GM04504 (cell line): ENCODE measurements around the gene ARMC9.
"Not testable (repeated sequence)": the region's sequence is repeated elsewhere in the genome, so short reads cannot be mapped to it uniquely, and the experiment has no call there.

Source experiments
- DNase-seq: peaks from one replicate; pipeline ENCODE4 v3.0.0-alpha.2; 2012; ENCODE audit warnings: low read depth

Gene ARMC9, protein sequence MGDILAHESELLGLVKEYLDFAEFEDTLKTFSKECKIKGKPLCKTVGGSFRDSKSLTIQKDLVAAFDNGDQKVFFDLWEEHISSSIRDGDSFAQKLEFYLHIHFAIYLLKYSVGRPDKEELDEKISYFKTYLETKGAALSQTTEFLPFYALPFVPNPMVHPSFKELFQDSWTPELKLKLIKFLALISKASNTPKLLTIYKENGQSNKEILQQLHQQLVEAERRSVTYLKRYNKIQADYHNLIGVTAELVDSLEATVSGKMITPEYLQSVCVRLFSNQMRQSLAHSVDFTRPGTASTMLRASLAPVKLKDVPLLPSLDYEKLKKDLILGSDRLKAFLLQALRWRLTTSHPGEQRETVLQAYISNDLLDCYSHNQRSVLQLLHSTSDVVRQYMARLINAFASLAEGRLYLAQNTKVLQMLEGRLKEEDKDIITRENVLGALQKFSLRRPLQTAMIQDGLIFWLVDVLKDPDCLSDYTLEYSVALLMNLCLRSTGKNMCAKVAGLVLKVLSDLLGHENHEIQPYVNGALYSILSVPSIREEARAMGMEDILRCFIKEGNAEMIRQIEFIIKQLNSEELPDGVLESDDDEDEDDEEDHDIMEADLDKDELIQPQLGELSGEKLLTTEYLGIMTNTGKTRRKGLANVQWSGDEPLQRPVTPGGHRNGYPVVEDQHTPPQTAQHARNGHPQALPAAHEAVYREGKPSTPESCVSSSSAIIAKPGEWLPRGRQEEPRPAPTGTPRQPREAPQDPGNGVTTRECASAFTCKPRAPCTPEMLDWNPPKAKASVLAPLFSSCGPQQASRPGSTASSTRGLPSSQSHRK

DNA sequence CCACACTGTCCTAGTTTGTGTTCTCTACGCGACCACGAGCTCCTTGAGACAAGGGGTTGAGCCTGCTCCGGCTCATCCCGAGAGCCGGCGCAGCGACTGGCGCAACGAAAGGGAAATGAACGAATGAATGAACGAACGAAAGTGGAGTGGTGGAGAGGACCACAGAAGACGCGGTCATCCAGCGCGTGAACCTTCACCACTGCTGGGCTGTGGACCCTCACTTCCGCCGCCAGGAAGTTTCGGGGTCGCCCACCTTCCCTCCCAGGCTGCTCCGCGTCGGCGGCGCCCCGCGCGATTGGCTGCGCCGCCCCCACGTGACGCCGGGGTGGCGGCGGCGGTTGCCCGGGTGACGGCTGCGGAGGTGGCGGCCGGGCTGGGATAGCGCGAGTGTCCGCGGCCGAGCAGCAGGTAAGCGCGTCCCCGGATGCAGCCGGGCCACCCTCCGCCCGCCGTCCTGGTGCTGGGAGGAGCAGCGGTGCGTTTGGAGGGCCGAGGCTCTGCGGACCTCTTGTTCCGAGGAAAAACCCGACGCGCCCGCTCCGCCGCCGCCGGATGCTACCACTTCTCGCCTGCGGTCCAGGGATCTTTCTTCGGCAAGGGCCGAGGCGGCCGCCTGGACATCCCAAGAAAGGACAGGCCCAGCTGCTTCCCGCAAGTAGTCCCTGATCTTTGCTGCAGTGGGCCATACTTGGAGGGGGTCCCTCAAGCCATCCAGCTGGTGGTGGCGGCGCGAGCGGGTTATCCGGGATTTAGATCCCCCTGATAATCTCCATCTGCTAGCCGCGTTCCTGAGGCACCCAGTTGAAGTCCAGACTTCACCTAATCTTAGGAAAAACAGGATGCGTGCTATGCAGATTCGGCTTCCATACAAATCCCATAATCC, at the start of gene ARMC9:
Gene ARMC9, plus strand, starts transcription at position 341 of the 883 bp plus-strand sequence. CDS start 7,608 bp downstream, outside the sequence.
- DNase-seq = no peak

DNA sequence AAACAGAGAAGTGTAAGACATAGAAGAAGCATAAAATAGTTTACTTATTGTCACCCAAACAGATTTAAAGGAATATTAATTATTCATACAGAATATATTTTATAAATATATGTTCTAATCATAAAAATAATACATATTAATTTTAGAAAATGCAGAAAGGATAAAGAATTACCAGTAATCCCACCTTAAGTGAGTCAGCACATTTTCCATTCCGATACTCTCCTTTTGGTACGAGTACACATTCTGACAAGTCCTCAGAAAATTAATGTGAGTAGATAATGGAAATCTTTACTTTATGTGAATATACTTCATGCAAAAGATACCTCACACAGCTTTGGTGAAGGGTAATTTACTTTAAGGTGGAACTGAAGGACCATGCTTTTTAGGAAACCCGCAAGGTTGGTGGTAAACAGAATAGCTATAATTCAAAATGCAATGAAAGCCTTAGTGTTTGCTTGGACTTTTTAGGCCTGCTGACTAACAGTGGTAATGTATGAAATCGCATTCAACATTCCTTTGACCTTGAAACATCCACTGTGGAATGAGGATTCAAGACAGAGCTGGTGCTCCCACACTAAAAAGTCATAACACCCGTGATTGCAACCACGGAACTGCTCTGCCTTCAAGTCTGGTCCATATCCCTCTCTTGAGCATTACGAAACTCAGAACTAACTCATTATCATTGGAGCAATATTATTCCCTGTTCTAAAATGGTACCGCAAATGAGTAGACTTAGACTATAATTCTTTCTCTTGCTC, 45.5 kb upstream of the ARMC9 start:
- peak; percentile 45 for DNase-seq

DNA sequence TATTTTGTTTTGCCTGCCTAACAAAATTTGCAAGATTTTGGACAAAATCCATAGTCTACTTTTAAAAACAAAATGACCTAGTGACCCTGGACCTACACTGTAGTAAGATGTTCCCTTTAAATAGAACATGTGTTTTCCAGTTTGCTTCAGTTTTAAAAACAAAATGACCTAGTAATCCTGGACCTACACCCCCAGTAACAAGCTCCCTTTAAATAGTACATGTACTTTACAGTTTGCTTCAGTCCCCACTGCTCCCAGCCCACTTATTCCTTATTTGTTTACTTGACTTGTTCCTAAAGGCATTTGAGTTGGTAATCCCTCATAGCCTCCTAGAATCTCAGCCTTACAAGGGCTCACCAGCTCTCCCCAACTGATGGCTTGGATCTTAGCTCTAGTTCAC, 39.1 kb upstream of the ARMC9 start:
- no peak for DNase-seq

DNA sequence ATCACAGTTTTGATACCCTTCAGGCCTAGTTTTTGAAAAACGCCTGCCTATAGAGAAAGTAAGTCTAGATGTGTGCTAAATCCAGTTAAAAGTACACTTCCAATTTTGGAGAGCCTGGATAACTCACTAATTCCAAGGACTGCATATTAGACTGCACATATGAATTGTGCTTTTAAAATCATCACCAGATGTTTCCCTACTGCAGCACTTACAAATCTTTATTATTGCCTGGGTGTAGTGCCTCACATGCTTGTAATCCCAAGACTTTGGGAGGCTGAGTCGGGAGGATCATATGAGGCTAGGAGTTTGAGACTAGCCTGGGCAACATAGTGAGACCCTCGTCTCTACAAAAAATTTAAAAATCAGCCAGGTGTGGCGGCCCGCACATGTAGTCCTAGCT, 37.7 kb upstream of the ARMC9 start:
- DNase-seq = no peak

DNA sequence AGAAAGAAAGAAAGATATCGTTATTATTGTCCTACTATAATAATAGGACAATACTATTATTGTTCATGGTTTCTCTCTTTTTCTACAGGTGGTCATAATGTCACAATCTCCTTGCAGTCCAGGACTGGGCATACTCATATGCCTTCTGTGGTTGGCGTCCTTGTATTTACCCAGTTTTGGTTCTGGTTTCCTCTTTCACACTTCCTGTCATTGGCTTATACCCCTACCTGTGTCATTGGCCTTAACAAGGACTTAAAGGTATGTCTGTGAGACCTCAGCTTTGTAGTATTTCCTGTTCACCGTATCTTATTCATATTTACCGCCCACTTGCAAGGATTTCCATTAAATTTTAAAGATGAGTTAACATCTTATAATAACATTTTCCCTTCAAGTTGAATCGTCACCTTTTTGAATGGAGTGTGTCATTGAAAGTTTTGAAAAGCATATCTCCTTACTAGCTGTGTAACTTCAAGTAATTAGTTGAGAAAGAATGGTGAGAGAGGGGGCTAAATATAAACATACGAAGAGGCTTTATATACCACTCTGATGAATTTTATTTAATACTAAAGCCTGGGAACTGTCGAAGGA, 37.1 kb upstream of the ARMC9 start:
- no peak for DNase-seq

DNA sequence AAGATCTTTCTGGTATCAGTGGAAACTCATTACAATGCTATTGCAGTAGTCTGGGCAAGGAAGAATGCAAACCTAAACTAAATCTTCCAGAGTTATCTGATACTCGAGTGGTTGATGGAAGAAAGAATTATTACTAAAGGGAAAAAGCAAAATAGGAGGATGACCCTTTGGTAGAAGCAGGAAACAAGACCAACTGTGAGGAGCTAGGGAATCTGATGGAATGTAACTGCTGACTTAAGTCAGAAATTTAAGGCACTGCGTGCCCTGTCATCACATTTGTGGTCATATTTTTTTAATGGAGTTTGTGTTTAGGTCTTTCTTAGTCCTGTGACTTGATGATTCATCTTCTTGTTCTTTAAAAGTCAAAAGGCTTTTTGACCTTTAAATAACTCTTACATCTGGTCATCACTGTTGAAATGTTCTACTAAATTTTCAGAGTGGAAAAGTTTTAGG, 36.5 kb upstream of the ARMC9 start:
- DNase-seq = peak; percentile 96

DNA sequence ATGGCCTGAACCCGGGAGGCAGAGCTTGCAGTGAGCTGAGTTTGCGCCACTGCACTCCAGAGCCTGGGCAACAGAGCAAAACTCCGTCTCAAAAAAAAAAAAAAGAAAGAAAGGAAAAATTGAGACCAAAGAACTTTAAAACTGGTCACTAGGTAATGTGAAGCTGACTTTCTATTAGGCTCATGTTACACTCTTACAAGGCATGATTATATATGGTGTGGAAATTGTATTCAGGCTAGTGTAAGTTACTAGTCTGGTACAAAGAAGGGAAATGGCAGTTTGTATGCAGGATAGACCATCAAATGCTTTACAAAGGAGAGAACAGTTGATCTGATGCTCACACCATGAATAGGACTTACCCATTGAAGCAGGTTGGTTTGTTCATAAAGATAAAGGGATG, 35.4 kb upstream of the ARMC9 start:
- no peak for DNase-seq

DNA sequence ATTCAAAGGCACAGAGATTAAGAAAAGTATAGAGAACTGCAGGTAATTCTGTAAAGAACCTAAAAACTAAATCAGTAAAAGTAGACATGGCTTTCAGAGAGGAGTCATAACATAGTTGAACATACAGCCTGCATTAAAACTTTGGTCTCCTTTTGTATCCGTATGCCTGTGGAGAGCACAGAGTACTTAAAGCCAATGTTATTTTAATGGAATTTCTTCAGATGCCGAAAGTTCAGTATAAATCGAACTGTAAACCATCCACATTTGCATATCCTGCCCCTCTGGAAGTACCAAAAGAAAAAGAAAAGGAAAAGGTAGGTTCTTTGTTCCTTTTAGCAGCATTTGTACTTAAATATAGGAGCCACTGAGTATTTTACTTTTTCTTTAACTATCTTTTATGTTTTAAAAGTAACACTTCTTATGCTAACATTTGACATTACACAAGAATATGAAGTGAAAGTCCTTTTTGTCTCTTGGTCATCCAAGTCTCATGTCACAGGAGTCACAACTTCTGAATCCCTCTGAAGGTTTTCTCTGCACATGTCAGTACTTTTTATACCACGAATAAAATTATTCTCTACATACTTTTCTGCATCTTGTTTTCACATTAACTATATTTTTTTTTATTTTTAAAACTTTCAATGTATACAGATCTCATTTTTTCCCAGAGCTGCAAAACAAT, 34.9 kb upstream of the ARMC9 start:
- DNase-seq = no peak

DNA sequence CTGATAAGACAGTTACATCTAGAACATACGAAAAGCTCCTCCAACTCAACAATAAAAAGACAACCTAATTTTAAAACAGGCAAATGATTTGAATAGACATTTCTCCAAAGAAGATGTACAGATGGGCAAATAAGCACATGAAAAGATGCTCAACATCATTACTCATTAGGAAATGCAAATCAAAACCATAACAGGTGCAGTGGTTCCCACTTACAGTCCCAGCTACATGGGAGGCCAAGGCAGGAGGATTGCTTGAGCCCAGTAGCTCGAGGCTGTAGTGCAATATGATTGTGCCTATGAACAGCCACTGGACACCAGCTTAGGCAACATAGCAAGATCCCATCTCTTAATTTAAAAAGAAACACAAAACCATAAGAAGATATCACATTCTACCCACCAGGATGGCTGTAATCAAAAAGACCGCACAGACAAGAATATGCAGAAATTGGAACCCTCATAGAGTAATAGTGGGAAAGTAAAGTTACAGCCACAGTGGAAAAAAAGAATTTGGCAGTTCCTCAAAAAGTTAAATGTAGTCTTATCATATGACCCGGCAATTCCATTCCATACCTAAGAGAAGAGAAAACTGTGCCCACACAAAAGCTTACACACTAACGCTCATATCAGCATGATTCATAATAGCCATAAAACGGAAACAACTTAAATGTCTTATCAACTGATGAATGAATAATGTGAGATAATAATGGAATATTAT, 30.5 kb upstream of the ARMC9 start:
- no peak for DNase-seq

DNA sequence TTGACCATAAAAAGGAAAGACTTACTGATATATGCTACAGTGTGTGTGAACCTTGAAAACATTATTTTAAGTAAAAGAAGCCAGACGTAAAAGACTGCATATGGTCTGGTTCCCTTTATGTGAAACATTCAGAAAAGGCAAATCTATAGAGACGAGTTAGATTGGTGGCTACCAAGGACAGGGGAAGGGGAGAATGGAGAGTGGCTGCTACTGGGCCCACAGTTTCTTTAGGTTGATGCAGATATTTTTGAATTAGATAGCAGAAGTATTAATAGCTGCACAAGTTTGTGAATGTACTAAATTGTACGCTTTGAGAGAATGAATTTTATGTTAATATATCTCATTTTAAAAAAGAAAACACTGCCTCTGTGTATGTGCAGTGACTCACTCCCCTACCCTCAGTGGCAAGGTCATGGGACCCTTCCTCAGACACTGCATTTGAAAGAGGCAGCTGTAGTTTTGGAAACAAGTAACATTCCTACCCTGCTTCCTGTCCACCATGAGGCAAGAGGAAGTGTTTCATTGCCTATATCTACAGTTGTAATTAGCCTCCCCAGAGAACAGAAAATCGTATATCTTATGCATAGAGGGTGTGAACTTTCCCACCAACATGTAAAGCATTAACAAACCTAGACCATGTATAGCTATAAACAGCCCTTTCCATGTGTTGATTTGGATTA, 29.8 kb upstream of the ARMC9 start:
- DNase-seq = no peak

DNA sequence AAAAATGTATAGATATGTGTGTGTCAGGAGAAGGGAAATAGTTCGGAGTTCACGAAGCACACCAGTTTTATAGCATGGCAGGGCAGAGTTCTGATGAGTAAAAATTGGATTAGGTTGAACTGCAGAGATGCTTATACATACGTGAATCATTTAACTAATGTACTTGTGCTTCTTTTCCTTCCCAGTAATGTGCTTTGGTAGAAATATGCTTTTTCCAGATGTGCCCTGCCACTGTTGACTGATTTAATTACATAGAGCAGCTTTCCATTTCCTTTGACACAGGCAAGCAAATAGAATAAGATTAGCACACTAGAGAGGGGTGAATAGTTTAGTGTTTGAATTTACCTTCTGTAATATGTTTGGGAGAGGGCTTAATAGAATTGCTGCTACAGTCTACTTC, 28.9 kb upstream of the ARMC9 start:
- no peak for DNase-seq

DNA sequence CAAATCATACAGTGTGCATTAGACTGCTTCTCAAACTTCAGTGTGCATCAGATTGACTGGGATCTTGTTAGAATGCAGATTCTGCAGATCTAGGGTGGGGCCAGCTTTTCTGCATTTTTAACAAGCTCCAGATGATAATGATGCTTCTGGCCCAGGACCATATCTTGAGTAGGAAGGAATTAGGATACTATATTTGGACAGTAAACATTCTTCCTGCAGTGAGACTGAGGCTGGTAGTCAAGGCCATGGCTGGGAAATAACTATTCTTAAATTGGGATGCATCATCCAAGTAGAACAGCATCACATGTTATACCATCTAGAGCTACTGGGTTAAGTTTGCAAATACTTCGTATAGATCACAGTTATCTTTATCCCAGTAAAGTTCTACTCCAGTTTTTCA, 28.4 kb upstream of the ARMC9 start:
- peak; percentile 84 for DNase-seq

DNA sequence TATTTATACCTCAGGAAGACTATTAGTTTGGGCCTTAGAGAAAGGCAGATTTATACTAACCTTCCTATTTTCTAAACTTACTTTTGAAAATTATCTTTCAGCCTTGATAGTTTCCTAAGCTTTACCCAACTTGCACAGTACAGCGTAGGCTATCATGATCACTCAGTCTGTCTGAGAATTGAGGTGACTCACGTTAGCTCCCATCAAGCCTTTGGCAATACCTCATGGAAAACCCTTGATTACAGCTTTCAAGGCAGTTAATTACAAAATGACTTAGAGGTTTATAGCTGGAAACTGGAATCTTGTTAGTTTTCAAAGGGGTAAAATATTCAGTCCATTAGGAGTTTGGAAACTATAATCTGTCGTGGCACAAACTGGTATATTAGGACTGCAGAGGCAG, 26.4 kb upstream of the ARMC9 start:
- peak; percentile 74 for DNase-seq

DNA sequence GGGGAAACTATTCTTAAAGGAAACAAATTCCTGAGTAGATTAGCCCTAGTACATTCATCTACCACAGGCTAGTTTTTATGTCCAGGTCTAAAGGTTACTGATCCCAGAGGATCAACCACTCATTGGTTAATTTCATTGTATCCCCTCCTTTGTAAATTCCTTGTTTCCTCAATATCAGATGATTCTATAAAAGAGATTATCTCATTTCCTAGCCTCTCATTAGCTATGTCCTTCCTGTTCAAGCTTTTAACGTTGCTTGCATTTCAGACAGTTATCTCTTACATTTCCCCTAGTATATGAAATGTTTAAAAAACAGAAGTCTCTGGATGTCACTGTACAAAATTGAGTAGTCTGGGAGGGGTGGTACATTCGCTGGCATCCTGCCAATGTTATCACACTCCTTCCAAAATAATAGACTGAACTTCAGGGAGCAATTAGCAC, 24.2 kb upstream of the ARMC9 start:
- no peak for DNase-seq

DNA sequence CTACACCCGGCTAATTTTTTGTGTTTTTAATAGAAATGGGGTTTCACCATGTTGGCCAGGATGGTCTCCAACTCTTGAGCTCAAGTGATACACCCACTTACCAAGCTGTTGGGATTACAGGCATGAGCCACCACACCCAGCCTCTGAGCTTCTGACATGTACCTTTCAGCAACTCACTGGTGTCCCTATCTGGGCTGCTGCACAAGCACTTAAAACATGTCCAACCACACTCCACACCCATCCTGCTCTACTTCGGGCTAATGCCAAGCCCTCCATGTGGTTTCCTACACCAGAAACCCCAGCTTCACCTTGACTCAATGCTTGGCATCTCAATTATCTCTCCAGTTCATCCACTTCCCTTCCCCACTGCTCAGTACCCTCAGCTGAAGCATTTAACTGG, 22.4 kb upstream of the ARMC9 start:
- no peak for DNase-seq

DNA sequence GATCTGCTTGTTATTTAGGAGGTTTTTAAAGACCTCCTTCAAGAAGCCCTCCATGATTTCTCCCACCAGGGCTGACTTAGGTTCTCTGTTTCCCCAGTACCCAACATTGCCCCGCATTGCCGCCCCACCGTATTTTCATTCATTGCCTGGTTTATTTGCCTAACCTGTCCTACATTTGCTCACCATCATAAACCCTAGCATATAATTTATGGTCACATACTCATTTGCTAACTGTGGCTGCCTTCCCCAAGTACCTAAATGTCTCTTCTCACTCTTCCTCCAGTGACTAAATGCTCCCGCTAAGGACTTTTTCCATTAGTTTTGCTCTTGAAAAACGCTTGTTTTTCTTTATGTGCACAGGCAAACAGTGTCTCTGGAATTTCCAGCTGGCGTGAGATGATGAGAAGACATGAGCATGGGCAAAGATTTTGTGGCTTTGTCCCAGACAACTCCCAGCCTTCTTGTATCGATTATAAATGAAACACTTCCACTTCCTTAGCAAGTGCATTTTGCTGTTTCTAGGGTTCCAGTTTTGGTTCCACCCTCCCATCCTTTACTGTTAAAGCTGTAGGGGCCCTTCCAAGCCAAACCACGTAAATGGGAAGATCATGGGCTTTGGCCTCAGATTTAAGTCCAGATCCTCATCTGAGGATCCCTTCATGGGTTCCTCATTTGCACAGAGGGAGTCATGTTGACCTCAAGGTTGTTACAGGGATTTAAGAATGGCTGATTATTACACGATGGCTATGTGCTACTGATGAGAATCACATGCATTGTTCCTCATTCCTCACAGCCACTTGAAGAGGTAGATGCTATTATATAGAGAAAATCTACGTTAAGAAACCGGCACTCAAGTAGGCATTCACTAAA, 21.0 kb upstream of the ARMC9 start:
- no peak for DNase-seq

DNA sequence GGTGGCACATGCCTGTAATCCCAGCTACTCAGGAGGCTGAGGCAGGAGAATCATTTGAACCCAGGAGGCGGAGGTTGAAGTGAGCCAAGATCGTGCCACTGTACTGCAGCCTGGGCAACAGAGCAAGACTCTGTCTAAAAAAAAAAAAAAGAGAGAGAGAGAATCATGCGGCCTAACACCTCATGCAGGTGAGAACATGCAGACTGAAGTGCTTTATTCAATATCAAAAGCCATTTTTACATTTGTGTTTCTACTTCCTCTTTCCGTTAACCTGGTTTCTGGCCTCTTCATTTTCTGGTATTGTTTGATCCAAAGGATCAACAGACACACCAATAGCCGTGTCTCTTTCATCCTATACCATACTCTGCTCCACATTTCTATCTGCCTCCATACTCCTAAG, 19.6 kb upstream of the ARMC9 start:
- DNase-seq = not testable (repeated sequence)

DNA sequence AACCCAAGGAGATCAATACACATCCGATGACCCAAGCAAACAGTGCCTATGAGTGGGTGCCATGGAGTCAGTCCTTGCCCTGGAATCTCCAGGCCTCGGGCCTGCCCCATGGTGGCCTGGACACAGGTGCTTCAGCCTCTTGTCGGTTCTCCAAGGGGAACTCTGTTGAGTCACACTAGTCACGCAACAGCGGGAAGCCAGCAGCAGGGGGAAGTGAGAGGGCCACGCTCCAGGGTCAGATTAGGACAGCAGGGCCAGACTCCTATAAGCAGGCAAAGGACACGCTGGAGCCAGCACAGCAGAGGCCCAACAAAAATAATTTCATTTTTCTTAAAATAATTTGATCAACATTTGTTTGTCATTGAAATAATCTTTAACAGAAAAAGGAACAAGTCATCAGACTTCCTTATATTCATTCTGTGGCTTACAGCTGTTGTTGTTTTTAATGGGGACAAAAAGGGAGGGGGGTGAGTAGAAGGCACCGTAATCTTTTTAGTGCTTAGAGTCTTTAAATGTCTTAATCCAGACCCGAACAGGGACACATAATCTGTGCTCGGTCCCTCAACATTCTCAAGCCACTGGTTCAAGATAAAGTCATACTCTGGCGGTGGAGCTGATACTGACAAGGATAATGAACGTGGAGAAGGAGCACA, 16.4 kb upstream of the ARMC9 start:
- peak; percentile 73 for DNase-seq
